ENCODE results near the gene INTS15.

DNA sequence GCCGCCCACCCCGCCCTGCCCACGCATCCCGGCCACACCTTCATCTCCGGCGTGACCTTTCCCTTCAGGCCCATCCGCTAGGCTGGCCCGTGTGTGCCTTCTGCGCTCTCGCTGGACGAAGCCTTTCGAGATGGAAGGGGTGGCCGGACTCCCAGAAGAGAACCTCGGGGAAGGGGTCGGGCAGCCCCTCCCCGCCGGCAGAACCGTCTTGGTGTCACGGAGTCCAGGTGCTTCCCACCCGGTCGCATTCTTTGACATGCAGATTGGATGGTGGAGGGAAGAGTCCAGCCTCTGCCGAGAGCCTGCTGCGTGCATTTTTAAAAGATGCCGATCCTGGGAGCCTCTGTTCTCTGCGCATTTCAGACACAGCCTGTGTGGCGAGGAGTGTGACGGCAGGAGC is 18.3 kb downstream of the INTS15 start:
- TF ChIP-seq CTCF (IDR thresholded peaks at IDR 0.05) = no peak
- TF ChIP-seq POLR2A (IDR thresholded peaks at IDR 0.05) = no peak

All from heart left ventricle (tissue), 13 donors.